Erythroblast (primary cell): ENCODE results near the gene GCC1.

Experiments
- GATA1 ChIP-seq: IDR thresholded peaks from 2 replicates; pipeline ENCODE4 v1.6.1; 2011; ENCODE audit warnings: low read depth, mild to moderate bottlenecking, control low read depth, low read length, moderate library complexity
- POLR2A ChIP-seq: IDR thresholded peaks from 2 replicates; pipeline ENCODE4 v1.6.1; 2011; ENCODE audit warnings: mild to moderate bottlenecking, low read length

- TF ChIP-seq POLR2A (no peak), GATA1 (no peak)
These were observed 9.1 kb upstream of the GCC1 start for GRCh38 chr7:127594490-127594889.
